Right lobe of liver (tissue), 4 donors: Measurements from ENCODE around the gene MAPK14.

Experiments
- POLR2A ChIP-seq: fragments of 450-650 bp; IDR thresholded peaks from one replicate; pipeline ENCODE4 v1.6.1; 2017; ENCODE audit warnings: antibody characterized with exemption, mild to moderate bottlenecking
- TF ChIP-seq, protein P1 (sequence below), 4 donors: fragments of 200-600 bp in 3 of 4; fragments of 450-650 bp in 1 of 4; IDR thresholded peaks; one replicate each; pipeline versions ENCODE4 v1.5.1 to v1.8.0; 2016 to 2022; ENCODE audit warnings: antibody characterized with exemption in 4 of 4, mild to moderate bottlenecking in 2 of 4
- donor health status: DM: no; HTN: no; CAD: no.
- donor health status: DM: no; HTN: no; CAD: no.
- donor health status: DM: no; HTN: yes; CAD: no.

GRCh38 chr6:36142971-36143838 is 115.6 kb downstream of the MAPK14 start:
- TF ChIP-seq, protein P1, sequence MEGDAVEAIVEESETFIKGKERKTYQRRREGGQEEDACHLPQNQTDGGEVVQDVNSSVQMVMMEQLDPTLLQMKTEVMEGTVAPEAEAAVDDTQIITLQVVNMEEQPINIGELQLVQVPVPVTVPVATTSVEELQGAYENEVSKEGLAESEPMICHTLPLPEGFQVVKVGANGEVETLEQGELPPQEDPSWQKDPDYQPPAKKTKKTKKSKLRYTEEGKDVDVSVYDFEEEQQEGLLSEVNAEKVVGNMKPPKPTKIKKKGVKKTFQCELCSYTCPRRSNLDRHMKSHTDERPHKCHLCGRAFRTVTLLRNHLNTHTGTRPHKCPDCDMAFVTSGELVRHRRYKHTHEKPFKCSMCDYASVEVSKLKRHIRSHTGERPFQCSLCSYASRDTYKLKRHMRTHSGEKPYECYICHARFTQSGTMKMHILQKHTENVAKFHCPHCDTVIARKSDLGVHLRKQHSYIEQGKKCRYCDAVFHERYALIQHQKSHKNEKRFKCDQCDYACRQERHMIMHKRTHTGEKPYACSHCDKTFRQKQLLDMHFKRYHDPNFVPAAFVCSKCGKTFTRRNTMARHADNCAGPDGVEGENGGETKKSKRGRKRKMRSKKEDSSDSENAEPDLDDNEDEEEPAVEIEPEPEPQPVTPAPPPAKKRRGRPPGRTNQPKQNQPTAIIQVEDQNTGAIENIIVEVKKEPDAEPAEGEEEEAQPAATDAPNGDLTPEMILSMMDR (IDR thresholded peaks at IDR 0.05) = no peak
- TF ChIP-seq POLR2A = no peak
